Activated CD4-positive, alpha-beta T cell treated with anti-CD3 and anti-CD28 coated beads for 36 hours (primary cell): ENCODE data around the gene GARIN5A. TPM values are rescaled to one million over a fixed set of nuclear protein-coding genes. Genes with fewer than 3 reads are reported as not detected.

Experiments
- ATAC-seq: fragments of 200-7000 bp; cut with Tn5 transposase; one replicate; pipeline ENCODE4 v1.10.0; 2021; ENCODE audit warnings: mild to moderate bottlenecking, moderate library complexity
- CTCF ChIA-PET: fragments of 350-600 bp; sonication (Branson Sonifier 250); formaldehyde crosslinking; loops from one replicate; lab custom pipeline; 2021; ENCODE audit warnings: antibody characterized with exemption; lab: Charles Lee
- POLR2A ChIA-PET: fragments of 350-600 bp; sonication (Branson Sonifier 250); formaldehyde crosslinking; loops from one replicate; lab custom pipeline; 2021; ENCODE audit warnings: antibody characterized with exemption, inconsistent platforms; lab: Charles Lee
- DNase-seq: peaks from one replicate; pipeline ENCODE4 v3.0.0-alpha.2; 2020
- H3K27ac Mint-ChIP-seq: one replicate; pipeline ENCODE4 v1.8.0; 2021; ENCODE audit warnings: mixed read lengths
- H3K27me3 Mint-ChIP-seq: one replicate; pipeline ENCODE4 v1.8.0; 2021; ENCODE audit warnings: mixed read lengths
- H3K36me3 Mint-ChIP-seq: one replicate; pipeline ENCODE4 v1.8.0; 2021; ENCODE audit warnings: low read depth, mixed read lengths
- H3K4me1 Mint-ChIP-seq: one replicate; pipeline ENCODE4 v1.8.0; 2021; ENCODE audit warnings: mixed read lengths
- H3K4me3 Mint-ChIP-seq: one replicate; pipeline ENCODE4 v1.8.0; 2021; ENCODE audit warnings: mild to moderate bottlenecking, moderate library complexity, mixed read lengths
- H3K9me3 Mint-ChIP-seq: one replicate; pipeline ENCODE4 v1.8.0; 2021; ENCODE audit warnings: low read depth, mixed read lengths
- intact Hi-C, 2 experiments: fragments of 100-400 bp; cut with DNase I in 1 of 2; cut with micrococcal nuclease in 1 of 2; formaldehyde crosslinking; loops; one replicate each; pipeline versions ENCODE4 v1.14.2 to v1.15.1; 2022 to 2024; cut with DNase I, micrococcal nuclease
- total RNA-seq, 2 experiments: library from RNA; stranded (reverse); gene quantifications; one replicate each; pipeline ENCODE4 v1.2.3, GENCODE V29; 2021

GARIN5A gene
- total RNA-seq, 2 experiments from 2014 or later: 0.48 to 0.58 TPM

- DNase-seq (no peak), ATAC-seq (no peak)
- H3K27ac Mint-ChIP-seq: no peak overlapping the region
- intact Hi-C loops: loop anchor here in 1 of 2 experiments (5.0 to 10.0 kb wide), 2 partner anchors 872 to 1080 kb away; partner anchors contain the start of genes RRAS and SCAF1
- no peaks in the 10 kb centered on the region for H3K9me3 Mint-ChIP-seq
- no peak overlapping the region for H3K4me3 Mint-ChIP-seq
- ChIA-PET CTCF (no interaction called here), POLR2A (no interaction called here)
- H3K36me3 Mint-ChIP-seq: no peaks in the 10 kb centered on the region
- H3K27me3 Mint-ChIP-seq: peaks cover 9% of the 10 kb centered on the region
- H3K4me1 Mint-ChIP-seq: peaks cover 14% of the 10 kb centered on the region
These were observed 37.9 kb upstream of the GARIN5A start for GRCh38 chr19:50514346-50515167.

GRCh38 chr19:50513746-50514345 lies 37.2 kb upstream of the GARIN5A start, which contains the start of gene ASPDH:
ASPDH (minus strand) TSS chr19:50513913; CDS start chr19:50513823, 90 bp downstream.
- no peaks in the 10 kb centered on the region for H3K9me3 Mint-ChIP-seq
- H3K27ac Mint-ChIP-seq: no peak within 1 kb of the TSS
- ATAC-seq (no peak), DNase-seq (no peak)
- ChIA-PET CTCF (no interaction called here), POLR2A (no interaction called here)
- H3K36me3 Mint-ChIP-seq: peaks cover under 1% of the 10 kb centered on the region
- peaks cover 14% of the 10 kb centered on the region for H3K4me1 Mint-ChIP-seq
- intact Hi-C loops: loop anchor here in 1 of 2 experiments (5.0 to 10.0 kb wide), 2 partner anchors 872 to 1081 kb away; partner anchors contain the start of genes RRAS and SCAF1
- H3K27me3 Mint-ChIP-seq: peaks cover 9% of the 10 kb centered on the region
- no peak within 1 kb of the TSS for H3K4me3 Mint-ChIP-seq

- Mint-ChIP-seq H3K4me3 (no peak overlapping the region), H3K27me3 (peaks cover 5% of the 10 kb centered on the region), H3K27ac (no peak overlapping the region), H3K9me3 (no peaks in the 10 kb centered on the region), H3K4me1 (peaks cover 14% of the 10 kb centered on the region), H3K36me3 (peaks cover 3% of the 10 kb centered on the region)
- DNase-seq: no peak
- no peak for ATAC-seq
- intact Hi-C loops: loop anchor here in 1 of 2 experiments (5.0 to 10.0 kb wide), 2 partner anchors 871 to 1082 kb away; partner anchors contain the start of genes RRAS and SCAF1
- POLR2A ChIA-PET: no interaction called here
- CTCF ChIA-PET: no interaction called here
These were observed 36.5 kb upstream of the GARIN5A start for GRCh38 chr19:50512999-50513745.

GRCh38 chr19:50512112-50512998 lies 35.7 kb upstream of the GARIN5A start:
- Mint-ChIP-seq H3K9me3 (no peaks in the 10 kb centered on the region), H3K27ac (no peak overlapping the region), H3K4me3 (peak overlapping the region; percentile 84), H3K36me3 (peaks cover 3% of the 10 kb centered on the region), H3K27me3 (peaks cover 5% of the 10 kb centered on the region), H3K4me1 (peaks cover 14% of the 10 kb centered on the region)
- CTCF ChIA-PET: interaction anchor here (0.8 to 1.8 kb wide), 4 partner anchors 26 to 1415 kb away, joined by 3 to 10 read pairs (median 4); partner anchors contain the start of gene ZNF613
- ATAC-seq: no peak
- intact Hi-C loops: loop anchor here in 1 of 2 experiments (5.0 to 10.0 kb wide), 2 partner anchors 870 to 1082 kb away; partner anchors contain the start of genes RRAS and SCAF1
- POLR2A ChIA-PET: interaction anchor here (0.6 kb wide), 1 partner anchor 1157 kb away, joined by 5 read pairs; no protein-coding TSS in a partner anchor
- no peak for DNase-seq

- Mint-ChIP-seq H3K27ac (peak within 1 kb of the TSS; percentile 92), H3K4me3 (peak within 1 kb of the TSS; percentile 84), H3K36me3 (peaks cover 3% of the 10 kb centered on the region), H3K9me3 (no peaks in the 10 kb centered on the region), H3K4me1 (peaks cover 14% of the 10 kb centered on the region), H3K27me3 (peaks cover 5% of the 10 kb centered on the region)
- ATAC-seq: peak; percentile 97
- intact Hi-C loops: loop anchor here (1.0 to 10.0 kb wide), 18 partner anchors 35 to 1084 kb away; partner anchors contain the start of genes EMC10 (in 2 of the 2), GARIN5A (in 2 of the 2), NR1H2 (in 2 of the 2) and POLD1 (in 2 of the 2)
- ChIA-PET CTCF (interaction anchor here (0.6 to 1.9 kb wide), 9 partner anchors 25 to 221 kb away, joined by 3 to 10 read pairs (median 3); no protein-coding TSS in a partner anchor), POLR2A (interaction anchor here (0.6 to 1.0 kb wide), 5 partner anchors 45 to 1158 kb away, joined by 3 to 5 read pairs (median 5); partner anchors contain the start of gene NR1H2)
- peak; percentile 99 for DNase-seq
These were observed 34.6 kb upstream of the GARIN5A start, which contains the start of gene JOSD2 for GRCh38 chr19:50511069-50511822. JOSD2 (minus strand) TSS chr19:50511191; CDS start chr19:50510431, 760 bp downstream.

GRCh38 chr19:50510700-50511068 lies 34.0 kb upstream of the GARIN5A start:
- ATAC-seq (no peak), DNase-seq (no peak)
- H3K27me3 Mint-ChIP-seq: peaks cover 5% of the 10 kb centered on the region
- ChIA-PET POLR2A (interaction anchor here (0.6 to 1.0 kb wide), 3 partner anchors 46 to 294 kb away, joined by 3 to 5 read pairs (median 3); no protein-coding TSS in a partner anchor), CTCF (interaction anchor here (0.6 to 1.9 kb wide), 8 partner anchors 26 to 221 kb away, joined by 3 to 10 read pairs (median 4); no protein-coding TSS in a partner anchor)
- peak overlapping the region; percentile 84 for H3K4me3 Mint-ChIP-seq
- H3K36me3 Mint-ChIP-seq: peaks cover 4% of the 10 kb centered on the region
- H3K4me1 Mint-ChIP-seq: peaks cover 14% of the 10 kb centered on the region
- intact Hi-C loops: loop anchor here (1.0 to 10.0 kb wide), 18 partner anchors 34 to 1084 kb away; partner anchors contain the start of genes EMC10 (in 2 of the 2), GARIN5A (in 2 of the 2), NR1H2 (in 2 of the 2) and POLD1 (in 2 of the 2)
- H3K9me3 Mint-ChIP-seq: no peaks in the 10 kb centered on the region
- peak overlapping the region; percentile 80 for H3K27ac Mint-ChIP-seq

- intact Hi-C loops: loop anchor here (2.0 to 10.0 kb wide), 4 partner anchors 125 to 1085 kb away; partner anchors contain the start of genes POLD1 (in 1 of the 2), RRAS (in 1 of the 2) and SCAF1 (in 1 of the 2)
- CTCF ChIA-PET: interaction anchor here (1.3 to 1.9 kb wide), 3 partner anchors 26 to 46 kb away, joined by 3 to 7 read pairs (median 3); no protein-coding TSS in a partner anchor
These were observed 33.5 kb upstream of the GARIN5A start for GRCh38 chr19:50510121-50510670.

GRCh38 chr19:50509366-50509765 lies 32.7 kb upstream of the GARIN5A start:
- intact Hi-C loops: no loop called here
- Mint-ChIP-seq H3K36me3 (peaks cover 6% of the 10 kb centered on the region), H3K4me1 (peaks cover 14% of the 10 kb centered on the region), H3K4me3 (peak overlapping the region; percentile 36), H3K27ac (peak overlapping the region; percentile 45), H3K9me3 (no peaks in the 10 kb centered on the region), H3K27me3 (peaks cover 3% of the 10 kb centered on the region)
- ChIA-PET POLR2A (no interaction called here), CTCF (interaction anchor here (1.9 kb wide), 1 partner anchor 47 kb away, joined by 7 read pairs; no protein-coding TSS in a partner anchor)
- no peak for ATAC-seq
- no peak for DNase-seq

More at GRCh38 chr19:50510121-50510670, 33.5 kb upstream of the GARIN5A start:
- ATAC-seq (no peak), DNase-seq (no peak)
- peaks cover 5% of the 10 kb centered on the region for H3K27me3 Mint-ChIP-seq
- peaks cover 14% of the 10 kb centered on the region for H3K4me1 Mint-ChIP-seq
- POLR2A ChIA-PET: no interaction called here
- H3K4me3 Mint-ChIP-seq: peak overlapping the region; percentile 84
- no peaks in the 10 kb centered on the region for H3K9me3 Mint-ChIP-seq
- H3K36me3 Mint-ChIP-seq: peaks cover 6% of the 10 kb centered on the region
- H3K27ac Mint-ChIP-seq: peak overlapping the region; percentile 80

- H3K4me1 Mint-ChIP-seq: peaks cover 12% of the 10 kb centered on the region
- peak overlapping the region; percentile 1 for H3K4me3 Mint-ChIP-seq
- no peak for DNase-seq
- intact Hi-C loops: no loop called here
- POLR2A ChIA-PET: interaction anchor here (0.6 kb wide), 1 partner anchor 47 kb away, joined by 5 read pairs; no protein-coding TSS in a partner anchor
- no peak for ATAC-seq
- no peaks in the 10 kb centered on the region for H3K9me3 Mint-ChIP-seq
- no peaks in the 10 kb centered on the region for H3K27me3 Mint-ChIP-seq
- no peak overlapping the region for H3K27ac Mint-ChIP-seq
- CTCF ChIA-PET: no interaction called here
- H3K36me3 Mint-ChIP-seq: peaks cover 6% of the 10 kb centered on the region
These were observed 32.2 kb upstream of the GARIN5A start for GRCh38 chr19:50508843-50509190.
